Neuronal stem cell (in vitro differentiated cells): ENCODE results near the gene INPP5J.
A peak's percentile ranks its signal among the peaks of the same experiment; 100 is the strongest.

Source experiments
- DNase-seq: peaks from one replicate; pipeline ENCODE4 v3.0.0-alpha.2; 2013; ENCODE audit warnings: low spot score
- H2AFZ ChIP-seq: one replicate; pipeline ENCODE4 v1.6.1; 2013; ENCODE audit warnings: mild to moderate bottlenecking, low read length, inconsistent platforms
- H2AK5ac ChIP-seq: 2 replicates; pipeline ENCODE4 v1.6.1; 2013; ENCODE audit warnings: low read depth, mild to moderate bottlenecking, inconsistent platforms, low read length, moderate library complexity, mixed read lengths
- H2BK120ac ChIP-seq: 2 replicates; pipeline ENCODE4 v1.6.1; 2013; ENCODE audit warnings: low read depth, mild to moderate bottlenecking, inconsistent platforms, low read length, moderate library complexity, mixed read lengths
- H2BK12ac ChIP-seq: one replicate; pipeline ENCODE4 v1.6.1; 2013; ENCODE audit warnings: low read length, inconsistent platforms
- H2BK15ac ChIP-seq: 2 replicates; pipeline ENCODE4 v1.6.1; 2013; ENCODE audit warnings: mild to moderate bottlenecking, low read length, inconsistent platforms, mixed read lengths
- H2BK5ac ChIP-seq: one replicate; pipeline ENCODE4 v1.6.1; 2013; ENCODE audit warnings: inconsistent platforms, mild to moderate bottlenecking, low read length, moderate library complexity
- H3K14ac ChIP-seq: one replicate; pipeline ENCODE4 v1.6.1; 2013; ENCODE audit warnings: low read length, inconsistent platforms
- H3K18ac ChIP-seq: 2 replicates; pipeline ENCODE4 v1.6.1; 2013; ENCODE audit warnings: low read length, inconsistent platforms
- H3K23ac ChIP-seq: 2 replicates; pipeline ENCODE4 v1.6.1; 2013; ENCODE audit warnings: low read depth, mild to moderate bottlenecking, mixed read lengths, low read length, inconsistent platforms; ENCODE audit not compliant: poor library complexity
- H3K27ac ChIP-seq: replicated peaks from 3 replicates; pipeline ENCODE4 v1.5.1; 2013; ENCODE audit warnings: low read length, inconsistent platforms
- H3K27me3 ChIP-seq, 3 experiments: 2 replicates each; pipeline ENCODE4 v1.6.1; 2013; ENCODE audit warnings: low read length in 3 of 3, mild to moderate bottlenecking in 2 of 3, inconsistent platforms in 1 of 3, low read depth in 1 of 3, mixed read lengths in 1 of 3, moderate library complexity in 1 of 3; ENCODE audit not compliant: control insufficient read depth in 3 of 3, insufficient read depth in 3 of 3
- H3K36me3 ChIP-seq, 2 donors: replicated peaks in 1 of 2; 2 replicates each; pipeline ENCODE4 v1.6.1; 2013; ENCODE audit warnings: low read length in 2 of 2; ENCODE audit not compliant: control insufficient read depth in 2 of 2, insufficient read depth in 2 of 2
- H3K4ac ChIP-seq: 2 replicates; pipeline ENCODE4 v1.6.1; 2013; ENCODE audit warnings: inconsistent platforms, mild to moderate bottlenecking, low read length, moderate library complexity
- H3K4me1 ChIP-seq, 2 donors: 1 replicate in 1 of 2; 2 replicates in 1 of 2; pipeline ENCODE4 v1.6.1; 2013; ENCODE audit warnings: low read length in 2 of 2, low read depth in 1 of 2; ENCODE audit not compliant: control insufficient read depth in 2 of 2, insufficient read depth in 1 of 2
- H3K4me2 ChIP-seq: one replicate; pipeline ENCODE4 v1.6.1; 2013; ENCODE audit warnings: mild to moderate bottlenecking, low read length, inconsistent platforms; ENCODE audit not compliant: insufficient read depth, poor library complexity, severe bottlenecking
- H3K4me3 ChIP-seq, 2 donors: 2 replicates each; pipeline ENCODE4 v1.5.1; 2013; ENCODE audit warnings: low read length in 2 of 2, mild to moderate bottlenecking in 2 of 2, inconsistent platforms in 1 of 2, moderate library complexity in 1 of 2
- H3K79me1 ChIP-seq: one replicate; pipeline ENCODE4 v1.6.1; 2013; ENCODE audit warnings: low read depth, mild to moderate bottlenecking, inconsistent platforms, low read length, moderate library complexity
- H3K9ac ChIP-seq: one replicate; pipeline ENCODE4 v1.6.1; 2013; ENCODE audit warnings: mild to moderate bottlenecking, low read depth, low read length, inconsistent platforms; ENCODE audit not compliant: poor library complexity
- H3K9me3 ChIP-seq, 2 donors: replicated peaks in 1 of 2; 2 replicates each; pipeline versions ENCODE3 to v1.6.1; 2013; ENCODE audit warnings: low read length in 2 of 2, mild to moderate bottlenecking in 2 of 2, inconsistent platforms in 1 of 2, low read depth in 1 of 2, mixed read lengths in 1 of 2, moderate library complexity in 1 of 2; ENCODE audit not compliant: control insufficient read depth in 2 of 2, insufficient read depth in 1 of 2
- H4K8ac ChIP-seq: one replicate; pipeline ENCODE4 v1.6.1; 2013; ENCODE audit warnings: low read depth, mild to moderate bottlenecking, inconsistent platforms, low read length, moderate library complexity
- H4K91ac ChIP-seq: one replicate; pipeline ENCODE4 v1.6.1; 2013; ENCODE audit warnings: low read length, low read depth, mild to moderate bottlenecking, inconsistent platforms; ENCODE audit not compliant: poor library complexity
- WGBS, 2 donors: extraction: QIAGEN DNeasy Blood & Tissue Kit; methylation state at CpG; one replicate each; pipeline ENCODE4 v1.1.7; 2013; ENCODE audit warnings: missing lambda C conversion rate in 2 of 2, mixed read lengths in 1 of 2; ENCODE audit not compliant: insufficient read length in 2 of 2, insufficient replicate concordance in 1 of 2; ENCODE audit errors: extremely low coverage in 2 of 2; 5-methylcytosine and 5-hydroxymethylcytosine counted together

INPP5J gene

GRCh38 chr22:31136155-31136554 is 13.4 kb downstream of the INPP5J start:
- Histone ChIP-seq H3K79me1 (peaks cover 12% of the 10 kb centered on the region), H3K4me3 (no peak overlapping the region), H3K4ac (no peak overlapping the region), H3K14ac (no peak overlapping the region), H3K18ac (no peak overlapping the region), H2BK5ac (no peak overlapping the region), H2BK120ac (no peak overlapping the region), H2BK12ac (no peak overlapping the region), H4K91ac (no peak overlapping the region), H2BK15ac (no peak overlapping the region), H3K23ac (no peak overlapping the region), H2AK5ac (no peak overlapping the region), H3K9me3 (no peaks in the 10 kb centered on the region), H3K9ac (no peak overlapping the region), H3K36me3 (peaks cover 30 to 60% of the 10 kb centered on the region in 2 donors), H3K4me2 (no peak overlapping the region), H3K27me3 (no peaks in the 10 kb centered on the region), H3K27ac (no peak overlapping the region), H4K8ac (no peak overlapping the region), H2AFZ (no peak overlapping the region), H3K4me1 (peaks cover 15 to 24% of the 10 kb centered on the region in 2 donors)
- no peak for DNase-seq
- no CpG with 5 or more reads among the region's 9 CpGs for WGBS, 2 donors

- no CpG with 5 or more reads among the region's 16 CpGs for WGBS, 2 donors
- H3K27ac ChIP-seq = no peak overlapping the region
Measured at GRCh38 chr22:31136711-31137110, 13.9 kb downstream of the INPP5J start.

GRCh38 chr22:31137721-31138120 is 15.0 kb downstream of the INPP5J start:
- Histone ChIP-seq H4K8ac (peak overlapping the region; percentile 56), H3K4me2 (no peak overlapping the region), H3K27ac (no peak overlapping the region), H3K9me3 (no peaks in the 10 kb centered on the region), H2BK12ac (no peak overlapping the region), H3K9ac (no peak overlapping the region), H2AK5ac (no peak overlapping the region), H2BK5ac (no peak overlapping the region), H4K91ac (no peak overlapping the region), H3K4me3 (no peak overlapping the region), H3K23ac (no peak overlapping the region), H2AFZ (no peak overlapping the region), H3K18ac (no peak overlapping the region), H3K27me3 (peaks cover 0 to 3% (median 0%) of the 10 kb centered on the region in 3 experiments), H2BK15ac (no peak overlapping the region), H3K79me1 (peaks cover 12% of the 10 kb centered on the region), H2BK120ac (no peak overlapping the region), H3K4me1 (peaks cover 15 to 24% of the 10 kb centered on the region in 2 donors), H3K14ac (no peak overlapping the region), H3K4ac (no peak overlapping the region), H3K36me3 (peaks cover 30 to 60% of the 10 kb centered on the region in 2 donors)
- DNase-seq = no peak
- WGBS, 2 donors = no CpG with 5 or more reads among the region's 10 CpGs

More at GRCh38 chr22:31136711-31137110, 13.9 kb downstream of the INPP5J start:
- peaks cover 30 to 60% of the 10 kb centered on the region in 2 donors for H3K36me3 ChIP-seq
- DNase-seq = no peak
- no peak overlapping the region for H2AFZ ChIP-seq
- H3K4me1 ChIP-seq = peaks cover 15 to 24% of the 10 kb centered on the region in 2 donors
- H3K9ac ChIP-seq = no peak overlapping the region
- no peak overlapping the region for H3K4me2 ChIP-seq
- H3K4ac ChIP-seq = no peak overlapping the region
- H3K9me3 ChIP-seq = no peaks in the 10 kb centered on the region
- H2BK5ac ChIP-seq = no peak overlapping the region
- H3K23ac ChIP-seq = no peak overlapping the region
- H4K91ac ChIP-seq = no peak overlapping the region
- H2BK120ac ChIP-seq = no peak overlapping the region
- no peak overlapping the region for H4K8ac ChIP-seq
- H3K79me1 ChIP-seq = peaks cover 12% of the 10 kb centered on the region
- no peak overlapping the region for H3K4me3 ChIP-seq
- H2AK5ac ChIP-seq = no peak overlapping the region
- no peak overlapping the region for H2BK15ac ChIP-seq
- H3K14ac ChIP-seq = no peak overlapping the region
- H2BK12ac ChIP-seq = no peak overlapping the region
- H3K27me3 ChIP-seq = no peaks in the 10 kb centered on the region
- no peak overlapping the region for H3K18ac ChIP-seq

DNA sequence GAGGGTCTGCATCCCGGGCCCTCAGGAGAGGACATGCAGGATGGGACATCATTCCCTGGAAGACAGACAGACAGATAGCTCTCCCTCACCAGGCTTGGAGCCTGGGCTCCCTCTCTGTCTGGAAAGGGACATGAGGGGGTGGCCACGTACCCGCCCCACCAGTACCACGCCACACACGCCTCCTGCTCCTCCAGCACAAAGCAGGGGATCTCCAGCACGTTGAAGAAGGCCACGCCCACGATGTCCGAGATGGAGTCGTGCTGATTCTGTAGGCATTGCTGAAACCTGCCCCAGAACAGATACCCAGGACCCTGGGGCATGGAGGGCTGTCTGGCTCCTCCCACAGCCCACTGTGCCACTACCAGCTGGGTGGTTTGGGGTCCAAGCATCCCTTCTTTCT is 15.4 kb downstream of the INPP5J start:
- Histone ChIP-seq H3K27ac (no peak overlapping the region), H2BK120ac (no peak overlapping the region), H3K36me3 (peaks cover 28 to 56% of the 10 kb centered on the region in 2 donors), H3K23ac (no peak overlapping the region), H3K18ac (peak overlapping the region; percentile 50), H4K91ac (no peak overlapping the region), H3K9ac (peak overlapping the region; percentile 55), H2BK12ac (no peak overlapping the region), H3K4ac (no peak overlapping the region), H3K27me3 (peaks cover 0 to 7% (median 0%) of the 10 kb centered on the region in 3 experiments), H2BK5ac (no peak overlapping the region), H3K4me2 (no peak overlapping the region), H2AFZ (no peak overlapping the region), H3K9me3 (no peaks in the 10 kb centered on the region), H3K4me3 (peak overlapping the region in 1 of 2 donors; percentile 61), H4K8ac (no peak overlapping the region), H3K79me1 (peaks cover 12% of the 10 kb centered on the region), H3K4me1 (peaks cover 15 to 24% of the 10 kb centered on the region in 2 donors), H3K14ac (peak overlapping the region; percentile 22), H2BK15ac (no peak overlapping the region), H2AK5ac (peak overlapping the region; percentile 49)
- no peak for DNase-seq
- no CpG with 5 or more reads among the region's 10 CpGs for WGBS, 2 donors
